OCI-M2 (cell line): ENCODE results near the gene MLPH.
"Not testable (repeated sequence)": the region's sequence is repeated elsewhere in the genome, so short reads cannot be mapped to it uniquely, and the experiment has no call there.

Experiments used
- DNase-seq: peaks from one replicate; lab custom pipeline; 2025; ENCODE audit not compliant: unreplicated experiment; lab: John Stamatoyannopoulos, UW

The MLPH gene

GRCh38 chr2:237581326-237581725 lies 94.3 kb downstream of the MLPH start:
- no peak for DNase-seq

GRCh38 chr2:237581751-237582746 lies 95.0 kb downstream of the MLPH start:
- DNase-seq, result no peak

DNA sequence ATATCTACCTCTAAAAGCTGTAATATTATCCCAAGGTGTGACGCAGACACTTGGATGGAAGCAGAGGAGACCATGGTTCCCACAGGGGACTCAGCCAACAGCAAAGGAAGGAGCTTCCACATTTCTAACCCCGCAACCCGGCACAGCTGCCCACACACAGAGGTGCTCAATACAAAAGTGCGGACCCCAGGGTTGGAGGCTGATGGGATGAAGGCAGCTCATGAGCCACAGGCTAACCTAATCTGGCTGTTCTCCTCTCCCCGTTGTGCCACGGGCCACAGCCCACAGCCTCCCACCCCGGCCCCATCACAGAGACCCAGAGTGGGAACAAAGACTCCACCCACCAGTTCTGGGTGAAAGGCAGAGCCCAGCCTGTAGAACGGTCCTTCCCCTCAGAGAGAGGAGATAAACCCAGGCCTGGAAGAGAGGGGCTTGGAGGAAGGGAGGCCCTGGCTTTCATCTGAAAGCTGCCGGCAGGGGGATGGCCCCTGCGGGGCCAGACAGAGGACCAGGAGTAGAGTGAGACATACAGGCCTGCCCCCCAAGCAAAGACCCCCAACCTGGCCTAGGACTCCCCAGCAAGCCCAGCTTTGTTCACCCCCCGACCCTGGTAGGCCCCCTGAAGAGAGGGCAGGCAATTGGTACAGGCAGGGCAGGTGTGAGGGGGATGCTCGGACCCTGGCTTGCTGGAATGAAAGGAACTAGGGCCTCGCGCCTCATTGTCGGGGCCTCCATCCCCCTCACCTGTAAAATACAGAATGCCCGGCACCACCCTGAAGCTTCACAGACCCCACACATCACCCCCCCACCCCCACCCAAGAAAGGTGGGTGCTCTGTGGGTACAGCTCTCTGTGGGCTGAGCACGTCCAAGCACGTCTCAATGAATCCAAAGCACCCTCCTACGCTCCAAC lies 96.6 kb downstream of the MLPH start:
- no peak for DNase-seq

GRCh38 chr2:237585590-237586221 lies 98.7 kb downstream of the MLPH start:
- DNase-seq, result no peak

- no peak for DNase-seq
Observed at GRCh38 chr2:237588044-237588696, 101.1 kb downstream of the MLPH start.

GRCh38 chr2:237590272-237591140 lies 103.5 kb downstream of the MLPH start, which contains the start of gene RAB17:
RAB17 (minus strand) TSS chr2:237590734; CDS start chr2:237586154, 4,580 bp downstream.
- DNase-seq, result no peak

- no peak for DNase-seq
Observed at GRCh38 chr2:237591141-237591881, 104.3 kb downstream of the MLPH start.

DNA sequence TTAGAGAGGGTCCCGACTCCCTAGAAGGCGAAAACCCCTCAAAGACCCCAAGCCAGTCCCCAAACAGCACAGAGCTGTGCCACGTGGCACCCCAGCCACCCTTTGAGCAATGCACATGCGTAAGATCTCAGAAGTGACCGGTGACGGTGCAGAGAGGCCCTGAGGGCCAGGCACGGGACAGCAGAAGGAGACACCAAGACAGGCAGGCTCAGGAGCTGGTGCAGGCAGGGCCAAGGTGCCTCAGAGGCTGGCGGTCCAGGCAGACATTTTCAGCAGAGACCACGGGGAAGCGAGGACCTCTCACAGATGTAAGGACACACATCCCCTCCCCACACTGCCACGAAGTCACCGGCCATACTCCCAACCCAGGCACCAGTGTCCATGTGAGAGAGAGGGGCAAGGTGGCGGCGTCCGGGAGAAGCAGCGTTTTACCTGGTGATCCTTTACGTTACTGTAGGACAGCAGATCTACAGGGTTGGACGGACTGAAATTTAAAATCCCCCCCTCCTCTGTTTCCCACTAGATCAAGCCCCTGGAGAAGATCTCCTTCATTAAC lies 105.5 kb downstream of the MLPH start:
- no peak for DNase-seq

DNA sequence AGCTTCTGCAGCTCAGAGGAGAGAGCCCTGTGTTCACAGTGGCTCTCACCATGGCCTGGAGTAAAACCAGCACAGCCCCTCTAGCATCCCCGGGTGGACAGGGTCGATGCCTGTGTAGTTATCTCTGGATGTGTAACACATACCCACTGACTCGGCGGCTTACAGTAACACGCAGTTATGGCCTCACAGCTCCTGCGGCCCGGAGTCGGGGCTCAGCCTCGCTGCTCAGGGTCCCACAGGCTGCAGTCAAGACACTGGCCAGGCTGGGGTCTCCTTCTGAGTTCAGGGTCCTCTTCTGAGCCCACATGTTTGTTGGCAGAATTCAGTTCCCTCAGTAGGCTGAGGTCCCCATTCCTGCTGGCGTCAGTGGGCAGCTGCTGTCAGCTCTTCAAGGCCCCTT lies 106.0 kb downstream of the MLPH start:
- no peak for DNase-seq

GRCh38 chr2:237593596-237594320 lies 106.7 kb downstream of the MLPH start:
- DNase-seq, result no peak

GRCh38 chr2:237594514-237594871 lies 107.4 kb downstream of the MLPH start:
- DNase-seq, result no peak

- not testable (repeated sequence) for DNase-seq
Observed at GRCh38 chr2:237595829-237596519, 108.9 kb downstream of the MLPH start.

- no peak for DNase-seq
Observed at GRCh38 chr2:237596520-237597195, 109.6 kb downstream of the MLPH start.

DNA sequence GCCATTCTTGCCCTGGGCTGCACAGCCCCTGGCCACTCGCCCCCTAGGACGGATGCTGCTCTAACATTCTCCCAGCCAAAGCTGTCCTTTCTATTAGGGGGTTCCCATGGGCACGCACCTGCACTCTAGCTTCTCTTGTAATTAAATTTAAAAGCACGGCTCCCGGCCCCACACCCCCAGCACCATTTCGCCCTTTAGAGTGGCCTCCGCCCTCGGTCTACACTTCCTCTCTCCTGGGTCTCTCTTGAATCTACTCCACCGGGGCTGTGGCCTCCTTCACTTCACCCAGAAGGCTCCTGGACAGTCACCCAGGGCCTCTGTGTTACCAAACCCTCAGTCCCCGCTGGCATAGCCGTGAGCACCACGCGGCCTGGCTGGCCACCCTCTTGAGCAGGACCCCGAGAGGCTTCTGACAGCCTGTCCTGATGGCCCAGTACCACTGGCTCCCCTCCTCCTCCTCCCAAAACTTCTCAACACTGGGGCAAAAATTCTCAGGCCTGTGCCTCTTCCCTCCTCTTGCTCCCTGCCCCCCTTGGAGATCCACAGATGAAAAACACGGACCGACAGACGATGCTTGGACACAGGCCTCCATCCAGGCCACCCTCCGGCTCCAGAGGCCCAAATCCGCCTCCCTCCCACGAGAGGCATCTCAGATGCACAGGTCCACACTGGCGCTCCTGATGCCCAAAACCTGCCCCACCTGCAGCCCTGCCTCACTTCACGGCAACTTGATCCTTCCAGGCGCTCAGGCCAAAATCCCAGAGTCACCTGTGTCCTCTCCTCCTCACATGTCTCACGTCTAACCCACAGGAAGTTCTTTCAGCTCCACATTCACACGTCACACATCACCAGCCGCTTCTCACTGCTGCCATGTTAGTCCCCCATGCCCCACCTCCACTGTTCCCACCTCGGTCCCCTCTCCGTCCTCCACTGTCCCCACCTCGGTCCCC lies 110.4 kb downstream of the MLPH start:
- DNase-seq, result no peak

- DNase-seq, result no peak
Observed at GRCh38 chr2:237598468-237599208, 111.6 kb downstream of the MLPH start.
